ACC112 (cell line): Measurements from ENCODE around the gene GPHN.

Experiments
- H2AFZ ChIP-seq: fragments of 200-600 bp; sonication (generic); one replicate; pipeline ENCODE4 v1.6.0; 2017; ENCODE audit warnings: antibody characterized with exemption, low read length; ENCODE audit not compliant: unreplicated experiment
- H3K27ac ChIP-seq: fragments of 200-600 bp; sonication (generic); 2 replicates; pipeline ENCODE4 v1.5.1; 2014; ENCODE audit warnings: low read depth, mild to moderate bottlenecking, antibody characterized with exemption, low read length, moderate library complexity
- H3K27me3 ChIP-seq: fragments of 200-600 bp; sonication (generic); 2 replicates; pipeline ENCODE4 v1.6.1; 2014; ENCODE audit warnings: mild to moderate bottlenecking, antibody characterized with exemption, low read length, moderate library complexity, mixed read lengths; ENCODE audit not compliant: insufficient read depth
- H3K36me3 ChIP-seq: fragments of 200-600 bp; sonication (generic); 2 replicates; pipeline ENCODE4 v1.6.1; 2016; ENCODE audit warnings: mild to moderate bottlenecking, antibody characterized with exemption, low read length, moderate library complexity, mixed read lengths; ENCODE audit not compliant: insufficient read depth
- H3K4me1 ChIP-seq: fragments of 200-600 bp; sonication (generic); one replicate; pipeline ENCODE4 v1.6.1; 2016; ENCODE audit warnings: low read length, mixed read lengths; ENCODE audit not compliant: insufficient read depth, unreplicated experiment, control insufficient read depth
- H3K4me3 ChIP-seq: fragments of 200-600 bp; sonication (generic); 2 replicates; pipeline ENCODE4 v1.5.1; 2014; ENCODE audit warnings: mild to moderate bottlenecking, low read depth, low read length
- H3K79me2 ChIP-seq: fragments of 200-600 bp; sonication (generic); one replicate; pipeline ENCODE4 v1.6.0; 2016; ENCODE audit warnings: low read length; ENCODE audit not compliant: control insufficient read depth, unreplicated experiment, insufficient read depth

GPHN gene

DNA sequence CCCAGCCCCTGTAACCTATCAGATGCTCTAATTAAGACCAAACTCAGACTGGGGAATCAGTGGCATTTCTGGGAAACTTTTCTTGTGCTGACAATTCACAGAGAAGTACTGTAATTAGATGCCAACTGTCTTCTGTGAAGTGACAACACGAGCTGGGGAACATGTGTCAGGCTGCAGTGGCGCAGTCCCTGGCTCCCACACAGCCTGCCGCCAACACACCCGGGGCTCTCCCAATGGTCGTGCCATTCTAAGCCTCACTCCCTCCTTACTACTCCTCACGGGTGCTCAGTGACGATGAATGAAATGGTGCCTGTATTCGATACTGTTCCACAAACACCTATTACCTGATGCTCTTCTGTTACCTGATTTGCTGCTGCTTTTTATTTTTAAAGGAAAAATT, 699.9 kb downstream of the GPHN start:
- Histone ChIP-seq H3K36me3 (no peaks in the 10 kb centered on the region), H3K27me3 (no peaks in the 10 kb centered on the region), H3K4me1 (no peaks in the 10 kb centered on the region), H3K79me2 (no peaks in the 10 kb centered on the region), H3K27ac (no peak overlapping the region), H3K4me3 (no peak overlapping the region), H2AFZ (no peak overlapping the region)

DNA sequence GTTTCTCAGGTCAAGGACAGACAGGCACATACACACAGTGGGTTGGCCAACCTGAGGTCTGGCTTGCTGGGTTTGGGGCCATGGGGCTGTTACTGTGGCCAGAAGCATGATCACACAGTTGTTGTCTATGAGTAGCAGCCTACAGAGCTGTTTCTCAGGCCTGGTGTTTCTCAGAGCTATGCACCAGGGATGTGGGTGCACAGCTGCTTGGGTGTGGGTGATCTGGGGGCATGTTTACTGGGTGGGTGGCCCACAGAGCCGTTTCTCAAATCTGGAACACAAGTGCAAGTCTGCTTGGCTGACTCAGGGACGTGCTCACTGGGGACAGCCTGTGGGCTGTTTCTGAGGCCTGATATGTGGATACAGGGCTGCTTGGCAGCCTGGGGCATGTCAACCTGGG, 710.2 kb downstream of the GPHN start:
- Histone ChIP-seq H3K27ac (no peak overlapping the region), H3K27me3 (no peaks in the 10 kb centered on the region), H3K79me2 (no peaks in the 10 kb centered on the region), H2AFZ (no peak overlapping the region), H3K4me1 (peaks cover 16% of the 10 kb centered on the region), H3K36me3 (no peaks in the 10 kb centered on the region), H3K4me3 (no peak overlapping the region)

DNA sequence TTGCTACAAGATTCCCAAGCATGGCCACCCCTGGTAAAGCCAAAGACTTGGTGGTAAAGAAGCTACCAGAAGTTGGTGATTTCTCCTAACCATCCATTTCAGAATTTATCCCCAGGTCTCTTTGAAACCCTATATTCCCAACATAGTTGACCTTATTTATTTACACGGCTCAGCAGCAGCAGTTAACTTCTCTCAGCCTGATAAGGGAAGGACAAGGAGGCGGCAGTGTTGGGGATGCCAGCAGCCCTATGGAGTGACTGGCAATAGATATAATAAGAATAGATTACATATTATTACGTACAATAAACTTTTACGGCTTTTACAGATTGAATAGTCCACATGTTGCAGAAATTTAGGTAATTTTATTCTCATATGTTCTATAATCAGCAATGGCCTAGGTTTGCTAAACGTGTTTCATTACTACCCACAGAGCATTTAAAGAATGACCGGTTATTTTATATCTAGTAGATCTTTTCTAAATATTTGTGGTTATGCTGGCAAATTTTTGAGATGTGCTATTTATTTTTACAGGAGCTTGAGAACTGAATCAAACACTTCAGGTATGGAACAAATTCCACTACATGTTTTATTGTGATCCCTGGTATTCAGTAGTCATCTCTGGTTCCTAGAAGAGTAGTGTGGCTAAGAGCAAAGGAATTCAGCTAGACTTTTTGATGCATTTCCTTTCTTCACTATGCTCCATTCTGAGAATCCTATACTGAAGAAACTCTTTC, 713.5 kb downstream of the GPHN start:
- H3K79me2 ChIP-seq, result no peaks in the 10 kb centered on the region
- H2AFZ ChIP-seq, result no peak overlapping the region
- H3K4me3 ChIP-seq, result no peak overlapping the region
- H3K4me1 ChIP-seq, result peaks cover 16% of the 10 kb centered on the region
- H3K36me3 ChIP-seq, result no peaks in the 10 kb centered on the region
- no peaks in the 10 kb centered on the region for H3K27me3 ChIP-seq
- 0 out of 2 replicates have a peak overlapping the region, but pooled peaks have one; percentile 5 for H3K27ac ChIP-seq

DNA sequence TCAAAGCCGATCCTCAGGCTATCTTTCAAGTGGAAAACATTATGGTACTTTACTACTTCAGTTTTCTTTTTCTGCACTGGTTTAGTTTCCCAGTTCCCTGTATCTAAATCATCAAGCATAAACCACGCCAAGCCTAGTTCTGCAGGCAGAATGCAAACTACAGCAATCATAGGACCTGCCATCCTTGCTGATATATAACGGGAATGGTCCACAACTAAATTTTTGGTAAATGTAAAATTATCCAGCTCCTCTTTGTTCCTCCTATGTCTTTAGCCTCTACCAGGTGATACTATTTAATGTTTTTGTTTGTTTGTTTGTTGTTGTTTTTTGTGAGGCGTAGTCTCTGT, 714.0 kb downstream of the GPHN start:
- H3K27ac ChIP-seq, result no peak overlapping the region
- no peaks in the 10 kb centered on the region for H3K79me2 ChIP-seq
- H3K27me3 ChIP-seq, result no peaks in the 10 kb centered on the region
- H3K4me1 ChIP-seq, result peaks cover 16% of the 10 kb centered on the region
- H3K36me3 ChIP-seq, result no peaks in the 10 kb centered on the region
- no peak overlapping the region for H2AFZ ChIP-seq
- H3K4me3 ChIP-seq, result no peak overlapping the region

DNA sequence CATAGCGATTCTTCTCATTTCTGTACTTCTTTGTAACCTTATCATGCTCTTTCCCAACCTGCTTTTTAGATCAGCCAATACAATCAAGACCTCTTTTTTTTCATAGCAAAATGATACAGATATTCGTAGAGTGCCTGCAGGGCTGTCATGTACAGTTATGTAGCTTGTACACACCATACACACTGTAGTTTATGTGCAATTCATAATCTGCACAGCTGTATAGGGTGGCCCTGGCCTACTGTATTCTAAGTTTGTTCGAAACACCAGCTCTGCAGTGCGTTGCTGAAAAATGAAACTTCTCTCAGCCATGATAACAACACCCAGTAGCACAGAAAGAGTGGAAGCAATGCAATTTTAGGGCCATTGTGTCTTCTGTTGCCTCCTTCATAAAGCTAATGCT, 717.6 kb downstream of the GPHN start:
- no peak overlapping the region for H2AFZ ChIP-seq
- H3K4me3 ChIP-seq, result no peak overlapping the region
- H3K27me3 ChIP-seq, result no peaks in the 10 kb centered on the region
- H3K36me3 ChIP-seq, result no peaks in the 10 kb centered on the region
- peaks cover 20% of the 10 kb centered on the region for H3K4me1 ChIP-seq
- H3K79me2 ChIP-seq, result no peaks in the 10 kb centered on the region
- no peak overlapping the region for H3K27ac ChIP-seq

DNA sequence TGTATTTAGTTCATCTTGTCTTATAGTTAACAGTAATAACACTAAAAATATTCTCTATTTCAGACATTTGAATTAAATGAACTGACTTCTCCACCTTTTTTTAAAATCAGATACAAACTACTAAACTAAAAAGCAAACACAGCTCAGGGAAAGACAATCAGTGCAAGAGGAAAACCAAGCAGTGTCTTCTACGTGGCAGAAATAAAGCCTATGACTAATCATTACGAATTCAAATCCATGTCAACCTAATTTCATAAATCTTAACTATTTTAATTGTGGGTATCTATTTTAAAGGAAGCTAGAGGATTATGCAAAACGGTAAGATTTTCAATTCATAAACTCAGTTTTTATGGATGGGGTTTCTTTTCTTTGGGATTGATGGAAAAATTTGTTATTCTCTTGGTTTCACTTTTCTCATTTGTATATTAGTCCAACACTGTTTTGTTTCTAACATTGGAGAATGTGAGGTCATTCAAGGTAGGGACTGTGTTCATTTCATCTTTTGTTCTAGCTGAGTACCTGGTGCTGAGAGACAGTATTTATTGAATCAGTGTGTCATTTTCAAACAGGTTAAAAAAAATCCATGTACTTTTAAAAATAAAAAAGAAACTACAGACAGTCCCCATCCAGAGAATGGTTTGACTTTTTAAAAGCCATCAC, 720.5 kb downstream of the GPHN start:
- peak overlapping the region; percentile 64 for H3K27ac ChIP-seq
- peak overlapping the region; percentile 93 for H2AFZ ChIP-seq
- no peaks in the 10 kb centered on the region for H3K27me3 ChIP-seq
- peak overlapping the region; percentile 70 for H3K4me3 ChIP-seq
- no peaks in the 10 kb centered on the region for H3K36me3 ChIP-seq
- peaks cover 4% of the 10 kb centered on the region for H3K4me1 ChIP-seq
- no peaks in the 10 kb centered on the region for H3K79me2 ChIP-seq
